K562 (cell line): ENCODE results near the gene ARHGAP22. TPM values are rescaled to one million over a fixed set of nuclear protein-coding genes. Genes with fewer than 3 reads are reported as not detected.
A peak's percentile ranks its signal among the peaks of the same experiment; 100 is the strongest.

Source experiments
- ADNP ChIP-seq: fragments of 200-800 bp; sonication (Bioruptor generic); IDR thresholded peaks from 2 replicates; pipeline ENCODE4 v1.6.1; 2016; ENCODE audit warnings: missing genetic modification characterization, missing compliant biosample characterization
- ARID1B ChIP-seq: fragments of 450-650 bp; IDR thresholded peaks from 2 replicates; pipeline ENCODE4 v1.6.1; 2016; ENCODE audit warnings: antibody characterized with exemption, mild to moderate bottlenecking, inconsistent platforms
- CEBPB ChIP-seq: fragments of 450-650 bp; IDR thresholded peaks from 2 replicates; pipeline ENCODE4 v1.6.1; 2016; ENCODE audit warnings: missing genetic modification characterization, missing compliant biosample characterization
- CHD7 ChIP-seq: fragments of 200-600 bp; sonication (generic); IDR thresholded peaks from one replicate; pipeline ENCODE4 v1.6.1; 2012; ENCODE audit warnings: mild to moderate bottlenecking, low read depth, low read length, inconsistent platforms
- CSDE1 ChIP-seq, 2 experiments: fragments of 450-650 bp; IDR thresholded peaks; 2 replicates each; pipeline ENCODE4 v1.6.1; 2016; ENCODE audit warnings: mild to moderate bottlenecking in 1 of 2
- GMEB1 ChIP-seq: fragments of 250-450 bp; sonication (Bioruptor Pico); IDR thresholded peaks from 2 replicates; pipeline ENCODE4 v1.4.0; 2020; ENCODE audit warnings: mild to moderate bottlenecking
- GTF2A2 ChIP-seq: IDR thresholded peaks from 2 replicates; pipeline ENCODE4 v1.6.1; 2016; ENCODE audit warnings: mild to moderate bottlenecking, missing genetic modification characterization, missing compliant biosample characterization
- KLF6 ChIP-seq: fragments of 250-450 bp; sonication (Bioruptor Pico); IDR thresholded peaks from 2 replicates; pipeline ENCODE4 v1.4.0; 2020; ENCODE audit warnings: mild to moderate bottlenecking, moderate library complexity, borderline replicate concordance
- TCF15 ChIP-seq: fragments of 250-450 bp; sonication (Bioruptor Pico); IDR thresholded peaks from 2 replicates; pipeline ENCODE4 v1.8.0; 2022; ENCODE audit warnings: moderate library complexity, mild to moderate bottlenecking, inconsistent platforms
- ZNF395 ChIP-seq: fragments of 200-800 bp; sonication (Bioruptor generic); IDR thresholded peaks from 2 replicates; pipeline ENCODE4 v1.6.1; 2017; ENCODE audit warnings: missing genetic modification characterization, missing compliant biosample characterization
- polyA plus RNA-seq, 8 experiments: library from polyadenylated mRNA; depleted of rRNA in 4 of 8; stranded (reverse) in 5 of 8; unstranded in 3 of 8; fragments of >200 nt; fragmentation: Nextera tagmentation in 2 of 8; fragmentation: Illumina TruSeq in 1 of 8; extraction: Ambion mirVana in 2 of 8; extraction: Trizol in 1 of 8; gene quantifications; 2 replicates each; pipeline versions ENCODE4 v1.2.1 to v1.2.3, GENCODE V29; 2011 to 2014; ENCODE audit warnings: inconsistent platforms in 1 of 8, missing spikeins in 1 of 8
- total RNA-seq, 7 experiments: library from RNA; depleted of rRNA in 6 of 7; stranded (reverse); fragments of >200 nt in 6 of 7; fragmentation: Illumina TruSeq in 2 of 7; extraction: Trizol in 2 of 7; gene quantifications; 2 replicates each; pipeline versions ENCODE4 v1.2.1 to v1.2.3, GENCODE V29; 2011 to 2021; ENCODE audit warnings: low replicate concordance in 1 of 7

The ARHGAP22 gene
- total and polyA plus RNA-seq, 9 of the 15 experiments (the other 6 are each of a cell fraction or from before 2014, with no cell fraction given): 1.3 to 28.1 (median 12.7) TPM

GRCh38 chr10:48476279-48476982 is 128.4 kb downstream of the ARHGAP22 start (continued):
- TF ChIP-seq CHD7 (no peak), ARID1B (peak; percentile 84), GMEB1 (CRISPR knock-in tag) (no peak), CSDE1 (IDR thresholded peaks at IDR 0.05) (no peak), ADNP (tag) (no peak), TCF15 (no peak), CEBPB (no peak), ZNF395 (CRISPR knock-in tag) (0 out of 2 replicates have a peak, but pooled peaks have one; percentile 73), KLF6 (CRISPR knock-in tag) (no peak), GTF2A2 (tag) (no peak)
